ENCODE data around the gene RBMXL3.

Gene RBMXL3

DNA sequence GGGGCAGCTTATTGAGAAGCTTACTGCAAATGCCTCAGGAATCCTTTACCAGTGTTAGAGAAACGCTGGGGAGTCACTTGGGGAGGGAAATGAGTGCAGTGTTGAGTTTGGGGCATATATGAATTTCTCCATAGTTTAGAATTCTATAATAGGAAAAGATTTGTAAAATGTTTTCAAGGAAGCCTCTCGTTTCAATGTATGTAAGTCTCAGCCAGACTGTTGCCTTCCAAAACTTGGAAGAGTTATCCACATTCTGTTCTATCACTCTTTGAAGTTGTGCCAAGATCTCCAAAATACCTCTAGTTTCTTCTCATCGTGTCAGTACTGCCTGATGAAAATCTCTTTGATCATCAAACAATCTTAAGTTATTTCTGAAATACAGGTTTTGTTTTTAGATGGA, 45.3 kb downstream of the RBMXL3 start:
- DNase-seq (ENCODE audit: low read depth in 2 of 2) = no peak
- TF ChIP-seq, protein P1, sequence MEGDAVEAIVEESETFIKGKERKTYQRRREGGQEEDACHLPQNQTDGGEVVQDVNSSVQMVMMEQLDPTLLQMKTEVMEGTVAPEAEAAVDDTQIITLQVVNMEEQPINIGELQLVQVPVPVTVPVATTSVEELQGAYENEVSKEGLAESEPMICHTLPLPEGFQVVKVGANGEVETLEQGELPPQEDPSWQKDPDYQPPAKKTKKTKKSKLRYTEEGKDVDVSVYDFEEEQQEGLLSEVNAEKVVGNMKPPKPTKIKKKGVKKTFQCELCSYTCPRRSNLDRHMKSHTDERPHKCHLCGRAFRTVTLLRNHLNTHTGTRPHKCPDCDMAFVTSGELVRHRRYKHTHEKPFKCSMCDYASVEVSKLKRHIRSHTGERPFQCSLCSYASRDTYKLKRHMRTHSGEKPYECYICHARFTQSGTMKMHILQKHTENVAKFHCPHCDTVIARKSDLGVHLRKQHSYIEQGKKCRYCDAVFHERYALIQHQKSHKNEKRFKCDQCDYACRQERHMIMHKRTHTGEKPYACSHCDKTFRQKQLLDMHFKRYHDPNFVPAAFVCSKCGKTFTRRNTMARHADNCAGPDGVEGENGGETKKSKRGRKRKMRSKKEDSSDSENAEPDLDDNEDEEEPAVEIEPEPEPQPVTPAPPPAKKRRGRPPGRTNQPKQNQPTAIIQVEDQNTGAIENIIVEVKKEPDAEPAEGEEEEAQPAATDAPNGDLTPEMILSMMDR (IDR thresholded peaks at IDR 0.05; ENCODE audit: low read depth, low read length) = no peak
- H3K4me3 ChIP-seq (replicated peaks in 1 of 2; ENCODE audit: low read depth in 2 of 2, low read length in 2 of 2) = peak overlapping the region; percentile 54 to 69

GRCh38 chrX:115236560-115236959, 47.4 kb downstream of the RBMXL3 start:
- TF ChIP-seq, protein P1 (IDR thresholded peaks at IDR 0.05; ENCODE audit: low read depth, low read length) = no peak
- no peak overlapping the region for H3K4me3 ChIP-seq (replicated peaks in 1 of 2; ENCODE audit: low read depth in 2 of 2, low read length in 2 of 2)
- DNase-seq (ENCODE audit: low read depth in 2 of 2) = no peak

- TF ChIP-seq, protein P1 (IDR thresholded peaks at IDR 0.05; ENCODE audit: low read depth, low read length) = no peak
- no peak for DNase-seq (ENCODE audit: low read depth in 2 of 2)
- no peak overlapping the region for H3K4me3 ChIP-seq (replicated peaks in 1 of 2; ENCODE audit: low read depth in 2 of 2, low read length in 2 of 2)
Observed at GRCh38 chrX:115237056-115237455, 47.8 kb downstream of the RBMXL3 start.

Data from cardiac fibroblast (primary cell).